ENCODE measurements around the gene IFIT1. TPM values are rescaled to one million over a fixed set of nuclear protein-coding genes. Genes with fewer than 3 reads are reported as not detected.

The IFIT1 gene
- total RNA-seq, 4 donors from 2014 or later: 10.6 to 15.4 (median 11.9) TPM

GRCh38 chr10:89426230-89426868 lies 33.9 kb downstream of the IFIT1 start:
- Histone ChIP-seq H3K4me1 (peaks cover 4 to 17% (median 10%) of the 10 kb centered on the region in 4 donors), H3K36me3 (peaks cover 0 to 2% (median under 1%) of the 10 kb centered on the region in 4 donors), H3K27me3 (no peaks in the 10 kb centered on the region), H3K9me3 (no peaks in the 10 kb centered on the region), H3K4me3 (no peak overlapping the region), H3K27ac (replicated peaks in 1 of 4) (no peak overlapping the region)
- DNase-seq (ENCODE audit: extremely low spot score): no peak
- 58% methylated on average over 5 of the region's 5 CpGs for WGBS
- intact Hi-C loops (cut with DNase I): loop anchor here (1.0 kb wide), 1 partner anchor 138 kb away; no protein-coding TSS in a partner anchor
- no peak for TF ChIP-seq POLR2A (IDR thresholded peaks at IDR 0.05; ENCODE audit: low read depth)
- TF ChIP-seq CTCF (IDR thresholded peaks at IDR 0.05): peak; percentile 85 to 90 (median 86)

- Histone ChIP-seq H3K4me3 (no peak overlapping the region), H3K36me3 (no peaks in the 10 kb centered on the region), H3K4me1 (peaks cover 9 to 30% (median 21%) of the 10 kb centered on the region in 4 donors), H3K9me3 (no peaks in the 10 kb centered on the region), H3K27me3 (no peaks in the 10 kb centered on the region), H3K27ac (replicated peaks in 1 of 4) (no peak overlapping the region)
- WGBS: 91% methylated on average over 4 of the region's 4 CpGs
- TF ChIP-seq POLR2AphosphoS5 (IDR thresholded peaks at IDR 0.05): no peak
- intact Hi-C loops (cut with DNase I): no loop called here
- no peak for DNase-seq (ENCODE audit: extremely low spot score)
Measured at GRCh38 chr10:89427629-89428028, 35.2 kb downstream of the IFIT1 start.

GRCh38 chr10:89428877-89429276 lies 36.5 kb downstream of the IFIT1 start:
- no peaks in the 10 kb centered on the region for H3K27me3 ChIP-seq
- H3K4me3 ChIP-seq: no peak overlapping the region
- H3K27ac ChIP-seq (replicated peaks in 1 of 4): no peak overlapping the region
- H3K4me1 ChIP-seq: peaks cover 9 to 30% (median 21%) of the 10 kb centered on the region in 4 donors
- WGBS: 44% methylated on average over 1 of the region's 1 CpG
- intact Hi-C loops (cut with DNase I): no loop called here
- no peak for TF ChIP-seq POLR2A (IDR thresholded peaks at IDR 0.05; ENCODE audit: low read depth)
- no peak for TF ChIP-seq POLR2AphosphoS5 (IDR thresholded peaks at IDR 0.05)
- TF ChIP-seq CTCF (IDR thresholded peaks at IDR 0.05): no peak
- TF ChIP-seq EP300 (IDR thresholded peaks at IDR 0.05): no peak
- H3K9me3 ChIP-seq: no peaks in the 10 kb centered on the region
- no peak for DNase-seq (ENCODE audit: extremely low spot score)
- no peaks in the 10 kb centered on the region for H3K36me3 ChIP-seq

GRCh38 chr10:89431977-89432376 lies 39.6 kb downstream of the IFIT1 start:
- Histone ChIP-seq H3K4me3 (no peak overlapping the region), H3K27me3 (no peaks in the 10 kb centered on the region), H3K4me1 (peaks cover 9 to 25% (median 19%) of the 10 kb centered on the region in 4 donors), H3K9me3 (no peaks in the 10 kb centered on the region), H3K36me3 (no peaks in the 10 kb centered on the region), H3K27ac (replicated peaks in 1 of 4) (peak overlapping the region in 1 of 4 donors; percentile 16)
- 44% methylated on average over 3 of the region's 3 CpGs for WGBS
- TF ChIP-seq CTCF (IDR thresholded peaks at IDR 0.05) (no peak), EP300 (IDR thresholded peaks at IDR 0.05) (no peak), POLR2AphosphoS5 (IDR thresholded peaks at IDR 0.05) (peak in 1 of 2 donors; percentile 20), POLR2A (IDR thresholded peaks at IDR 0.05; ENCODE audit: low read depth) (no peak)
- intact Hi-C loops (cut with DNase I): loop anchor here (5.0 kb wide), 1 partner anchor 270 kb away; the partner anchor contains the start of gene KIF20B
- no peak for DNase-seq (ENCODE audit: extremely low spot score)

GRCh38 chr10:89438525-89438924 lies 46.1 kb downstream of the IFIT1 start:
- Histone ChIP-seq H3K4me1 (no peaks in the 10 kb centered on the region), H3K27me3 (no peaks in the 10 kb centered on the region), H3K36me3 (no peaks in the 10 kb centered on the region), H3K4me3 (no peak overlapping the region), H3K9me3 (no peaks in the 10 kb centered on the region), H3K27ac (replicated peaks in 1 of 4) (no peak overlapping the region)
- WGBS: 95% methylated on average over 4 of the region's 4 CpGs
- intact Hi-C loops (cut with DNase I): no loop called here
- DNase-seq (ENCODE audit: extremely low spot score): no peak
- TF ChIP-seq EP300 (IDR thresholded peaks at IDR 0.05) (no peak), POLR2AphosphoS5 (IDR thresholded peaks at IDR 0.05) (no peak), POLR2A (IDR thresholded peaks at IDR 0.05; ENCODE audit: low read depth) (no peak), CTCF (IDR thresholded peaks at IDR 0.05) (no peak)
